Testis (tissue), 2 donors: ENCODE data around the gene CASR.

ENCODE experiments used
- POLR2A ChIP-seq: fragments of 450-650 bp; IDR thresholded peaks from one replicate; pipeline ENCODE4 v1.6.1; 2017; ENCODE audit warnings: antibody characterized with exemption, mild to moderate bottlenecking, moderate library complexity
- TF ChIP-seq, protein P1 (sequence below), 3 experiments: fragments of 450-650 bp in 2 of 3; fragments of 200-600 bp in 1 of 3; sonication (generic) in 1 of 3; IDR thresholded peaks; one replicate each; pipeline ENCODE4 v1.5.1; 2016 to 2019; ENCODE audit warnings: antibody characterized with exemption in 3 of 3, mild to moderate bottlenecking in 2 of 3, moderate library complexity in 1 of 3

GRCh38 chr3:122214711-122215110 is 31.2 kb downstream of the CASR start:
- no peak for TF ChIP-seq POLR2A
- TF ChIP-seq, protein P1, sequence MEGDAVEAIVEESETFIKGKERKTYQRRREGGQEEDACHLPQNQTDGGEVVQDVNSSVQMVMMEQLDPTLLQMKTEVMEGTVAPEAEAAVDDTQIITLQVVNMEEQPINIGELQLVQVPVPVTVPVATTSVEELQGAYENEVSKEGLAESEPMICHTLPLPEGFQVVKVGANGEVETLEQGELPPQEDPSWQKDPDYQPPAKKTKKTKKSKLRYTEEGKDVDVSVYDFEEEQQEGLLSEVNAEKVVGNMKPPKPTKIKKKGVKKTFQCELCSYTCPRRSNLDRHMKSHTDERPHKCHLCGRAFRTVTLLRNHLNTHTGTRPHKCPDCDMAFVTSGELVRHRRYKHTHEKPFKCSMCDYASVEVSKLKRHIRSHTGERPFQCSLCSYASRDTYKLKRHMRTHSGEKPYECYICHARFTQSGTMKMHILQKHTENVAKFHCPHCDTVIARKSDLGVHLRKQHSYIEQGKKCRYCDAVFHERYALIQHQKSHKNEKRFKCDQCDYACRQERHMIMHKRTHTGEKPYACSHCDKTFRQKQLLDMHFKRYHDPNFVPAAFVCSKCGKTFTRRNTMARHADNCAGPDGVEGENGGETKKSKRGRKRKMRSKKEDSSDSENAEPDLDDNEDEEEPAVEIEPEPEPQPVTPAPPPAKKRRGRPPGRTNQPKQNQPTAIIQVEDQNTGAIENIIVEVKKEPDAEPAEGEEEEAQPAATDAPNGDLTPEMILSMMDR (IDR thresholded peaks at IDR 0.05), result no peak
